Tibial nerve (tissue), 4 donors: Measurements from ENCODE around the gene TAF1A. TPM values are rescaled to one million over a fixed set of nuclear protein-coding genes. Genes with fewer than 3 reads are reported as not detected.
"Not testable (repeated sequence)": the region's sequence is repeated elsewhere in the genome, so short reads cannot be mapped to it uniquely, and the experiment has no call there.

ENCODE experiments used
- DNase-seq, 2 donors: peaks; one replicate each; pipeline ENCODE4 v3.0.0-alpha.2; 2019; ENCODE audit warnings: low spot score in 2 of 2
- H3K27ac ChIP-seq, 4 donors: fragments of 200-600 bp; sonication (generic) in 3 of 4; one replicate each; pipeline ENCODE4 v1.5.1; 2017 to 2019; ENCODE audit warnings: mild to moderate bottlenecking in 1 of 4
- H3K27me3 ChIP-seq, 2 donors: fragments of 200-600 bp; sonication (generic) in 1 of 2; one replicate each; pipeline versions ENCODE4 v1.5.1 to v1.6.0; 2017 to 2019
- H3K36me3 ChIP-seq, 3 donors: fragments of 200-600 bp; sonication (generic); one replicate each; pipeline ENCODE4 v1.5.1; 2018 to 2019
- H3K4me1 ChIP-seq, 4 donors: fragments of 200-600 bp; sonication (generic) in 3 of 4; one replicate each; pipeline ENCODE4 v1.5.1; 2017 to 2019
- H3K4me3 ChIP-seq, 4 donors: fragments of 200-600 bp; sonication (generic) in 3 of 4; one replicate each; pipeline ENCODE4 v1.5.1; 2017 to 2019; ENCODE audit warnings: mild to moderate bottlenecking in 1 of 4, moderate library complexity in 1 of 4
- H3K9me3 ChIP-seq, 4 donors: fragments of 200-600 bp; sonication (generic) in 3 of 4; one replicate each; pipeline ENCODE4 v1.5.1; 2017 to 2019
- CTCF ChIP-seq, 5 experiments: fragments of 200-600 bp in 3 of 5; fragments of 450-650 bp in 2 of 5; sonication (generic) in 3 of 5; IDR thresholded peaks; one replicate each; pipeline ENCODE4 v1.5.1; 2016 to 2019; ENCODE audit warnings: antibody characterized with exemption in 5 of 5, mild to moderate bottlenecking in 3 of 5, moderate library complexity in 2 of 5
- EP300 ChIP-seq, 2 donors: sonication (generic); formaldehyde crosslinking; IDR thresholded peaks; one replicate each; pipeline ENCODE4 v1.6.1; 2017; ENCODE audit warnings: antibody characterized with exemption in 2 of 2, mild to moderate bottlenecking in 1 of 2
- POLR2A ChIP-seq, 2 donors: fragments of 450-650 bp; IDR thresholded peaks; one replicate each; pipeline ENCODE4 v1.6.1; 2017; ENCODE audit warnings: antibody characterized with exemption in 2 of 2, mild to moderate bottlenecking in 2 of 2, moderate library complexity in 2 of 2
- WGBS, 2 donors: methylation state at CpG; one replicate each; pipeline ENCODE4 v1.1.5; 2018; 5-methylcytosine and 5-hydroxymethylcytosine counted together
- total RNA-seq, 4 donors: library from RNA; depleted of rRNA; stranded (reverse); fragments of >200 nt; gene quantifications; one replicate each; pipeline ENCODE4 v1.1.0, GENCODE V29; 2016

Gene TAF1A
- total RNA-seq, 4 donors from 2014 or later: 3.9 to 14.4 (median 8.0) TPM

- Histone ChIP-seq H3K9me3 (no peaks in the 10 kb centered on the region), H3K27ac (peak overlapping the region in 1 of 4 donors; percentile 87), H3K27me3 (peaks cover 0 to 4% of the 10 kb centered on the region in 2 donors), H3K4me3 (no peak overlapping the region), H3K36me3 (no peaks in the 10 kb centered on the region), H3K4me1 (peaks cover 0 to 29% (median 4%) of the 10 kb centered on the region in 4 donors)
- DNase-seq: no peak
- WGBS, 2 donors: 60 to 68% methylated on average over 5 of the region's 5 CpGs
- no peak for TF ChIP-seq POLR2A (IDR thresholded peaks at IDR 0.05)
- TF ChIP-seq EP300 (IDR thresholded peaks at IDR 0.05): no peak
- TF ChIP-seq CTCF (IDR thresholded peaks at IDR 0.05): no peak
Measured at GRCh38 chr1:222616525-222616924, 26.8 kb upstream of the TAF1A start.

GRCh38 chr1:222613627-222614026, 23.9 kb upstream of the TAF1A start:
- peaks cover 0 to 8% (median 0%) of the 10 kb centered on the region in 4 donors for H3K4me1 ChIP-seq
- H3K4me3 ChIP-seq: no peak overlapping the region
- no peak for TF ChIP-seq CTCF (IDR thresholded peaks at IDR 0.05)
- TF ChIP-seq EP300 (IDR thresholded peaks at IDR 0.05): no peak
- no peak for TF ChIP-seq POLR2A (IDR thresholded peaks at IDR 0.05)
- peaks cover 0 to 4% of the 10 kb centered on the region in 2 donors for H3K27me3 ChIP-seq
- no peaks in the 10 kb centered on the region for H3K36me3 ChIP-seq
- no peak overlapping the region for H3K27ac ChIP-seq
- WGBS, 2 donors: 8 to 19% methylated on average over 1 of the region's 1 CpG
- H3K9me3 ChIP-seq: no peaks in the 10 kb centered on the region
- DNase-seq: no peak

- no peaks in the 10 kb centered on the region for H3K9me3 ChIP-seq
- no peak overlapping the region for H3K27ac ChIP-seq
- 94 to 96% methylated on average over 2 of the region's 2 CpGs for WGBS, 2 donors
- H3K27me3 ChIP-seq: peaks cover 0 to 4% of the 10 kb centered on the region in 2 donors
- no peaks in the 10 kb centered on the region for H3K36me3 ChIP-seq
- H3K4me3 ChIP-seq: no peak overlapping the region
- H3K4me1 ChIP-seq: no peaks in the 10 kb centered on the region
- DNase-seq: no peak
- TF ChIP-seq CTCF (IDR thresholded peaks at IDR 0.05) (no peak), EP300 (IDR thresholded peaks at IDR 0.05) (no peak)
Measured at GRCh38 chr1:222610728-222611127, 21.0 kb upstream of the TAF1A start.

- H3K27ac ChIP-seq, H3K27me3 ChIP-seq, H3K4me3 ChIP-seq, H3K9me3 ChIP-seq, H3K4me1 ChIP-seq, H3K36me3 ChIP-seq, DNase-seq: not testable (repeated sequence)
- WGBS, 2 donors: 50 to 52% methylated on average over 1 of the region's 1 CpG
Measured at GRCh38 chr1:222609111-222609510, 19.4 kb upstream of the TAF1A start.

GRCh38 chr1:222606757-222607156, 17.0 kb upstream of the TAF1A start:
- Histone ChIP-seq H3K36me3 (no peaks in the 10 kb centered on the region), H3K27ac (no peak overlapping the region), H3K9me3 (no peaks in the 10 kb centered on the region), H3K27me3 (no peaks in the 10 kb centered on the region), H3K4me1 (no peaks in the 10 kb centered on the region), H3K4me3 (no peak overlapping the region)
- TF ChIP-seq POLR2A (IDR thresholded peaks at IDR 0.05): no peak
- TF ChIP-seq EP300 (IDR thresholded peaks at IDR 0.05): no peak
- no peak for TF ChIP-seq CTCF (IDR thresholded peaks at IDR 0.05)
- 91 to 94% methylated on average over 1 of the region's 1 CpG for WGBS, 2 donors
- DNase-seq: no peak

GRCh38 chr1:222601257-222601656, 11.5 kb upstream of the TAF1A start:
- H3K36me3 ChIP-seq: no peaks in the 10 kb centered on the region
- H3K27ac ChIP-seq: no peak overlapping the region
- no peaks in the 10 kb centered on the region for H3K9me3 ChIP-seq
- no peak overlapping the region for H3K4me3 ChIP-seq
- TF ChIP-seq EP300 (IDR thresholded peaks at IDR 0.05) (no peak), POLR2A (IDR thresholded peaks at IDR 0.05) (no peak), CTCF (IDR thresholded peaks at IDR 0.05) (no peak)
- H3K4me1 ChIP-seq: no peaks in the 10 kb centered on the region
- no peaks in the 10 kb centered on the region for H3K27me3 ChIP-seq
- 75 to 80% methylated on average over 3 of the region's 3 CpGs for WGBS, 2 donors
- no peak for DNase-seq
